ENCODE results near the gene GABRR2. TPM values are rescaled to one million over a fixed set of nuclear protein-coding genes. Genes with fewer than 3 reads are reported as not detected.

The GABRR2 gene
- total and polyA plus RNA-seq, 2 of the 4 experiments (the other 2 are of a cell fraction) = 0.26 TPM; not detected in 1

- no peak overlapping the region for H4K5ac ChIP-seq (ENCODE audit: low read depth, low read length)
- H4K20me1 ChIP-seq (ENCODE audit: insufficient read depth, low read length) = no peaks in the 10 kb centered on the region; the same call in 1 of the 2 replicates
- H2AK5ac ChIP-seq (ENCODE audit: low read depth, low read length) = no peak overlapping the region
- DNase-seq (no peak), ATAC-seq (ENCODE audit: low read depth) (no peak)
- no peak overlapping the region for H2AFZ ChIP-seq (replicated peaks; ENCODE audit: low read length, poor library complexity)
- H3K9me1 ChIP-seq (ENCODE audit: insufficient read depth, low read length) = no peaks in the 10 kb centered on the region
- H2BK20ac ChIP-seq (ENCODE audit: low read depth, low read length) = no peak overlapping the region
- no peaks in the 10 kb centered on the region for H3K4me1 ChIP-seq (ENCODE audit: control insufficient read depth, insufficient read depth, low read length)
- BruUV-seq (replicated peaks) = no TSS peak
- POLR2A ChIA-PET (ENCODE audit: unreplicated experiment) = no interaction called here
- H3K14ac ChIP-seq (replicated peaks; ENCODE audit: low read depth, low read length) = no peak overlapping the region
- no CpG with 5 or more reads among the region's 3 CpGs for WGBS, 2 experiments (ENCODE audit: extremely low coverage in 2 of 2, insufficient read length in 1 of 2)
- dilution Hi-C loops (cut with HindIII; ENCODE audit: low sequenced_read_pairs, unreplicated experiment) (no loop called here), in situ Hi-C loops (cut with MboI; ENCODE audit: low sequenced_read_pairs) (no loop called here), intact Hi-C loops (cut with micrococcal nuclease) (no loop called here)
- H2BK120ac ChIP-seq (ENCODE audit: low read depth, low read length) = no peak overlapping the region
- H2BK5ac ChIP-seq (ENCODE audit: low read depth, low read length, poor library complexity, severe bottlenecking) = no peak overlapping the region
- no peak for TF ChIP-seq SMC3 (IDR thresholded peaks at IDR 0.05; ENCODE audit: low read depth, low read length)
- TF ChIP-seq MXI1 (IDR thresholded peaks at IDR 0.05; ENCODE audit: borderline replicate concordance, low read depth, low read length) = no peak
- no peak for TF ChIP-seq CHD1 (IDR thresholded peaks at IDR 0.05; ENCODE audit: low read depth, low read length)
- TF ChIP-seq RFX5 (IDR thresholded peaks at IDR 0.05; ENCODE audit: low read depth, low read length) = no peak
- no peak for TF ChIP-seq USF2 (IDR thresholded peaks at IDR 0.05; ENCODE audit: low read depth, low read length)
- no peak for TF ChIP-seq MAZ (IDR thresholded peaks at IDR 0.05; ENCODE audit: borderline replicate concordance, low read depth, low read length)
- TF ChIP-seq RAD21 (IDR thresholded peaks at IDR 0.05; ENCODE audit: low read length) = no peak
- TF ChIP-seq NFE2L2 (IDR thresholded peaks at IDR 0.05; ENCODE audit: low read depth, low read length) = no peak
- no peak for TF ChIP-seq RCOR1 (IDR thresholded peaks at IDR 0.05; ENCODE audit: insufficient replicate concordance, low read length)
- TF ChIP-seq BHLHE40 (IDR thresholded peaks at IDR 0.05; ENCODE audit: low read depth, low read length) = no peak
- TF ChIP-seq ELK1 (IDR thresholded peaks at IDR 0.05; ENCODE audit: borderline replicate concordance, low read depth, low read length) = no peak
- TF ChIP-seq FOS (IDR thresholded peaks at IDR 0.05; ENCODE audit: low read depth, low read length) = no peak
- TF ChIP-seq CEBPB (IDR thresholded peaks at IDR 0.05; ENCODE audit: low read depth, low read length) = no peak
- TF ChIP-seq POLR2A (IDR thresholded peaks at IDR 0.05; ENCODE audit: low read depth, low read length) = no peak
- no peak for TF ChIP-seq MAFK (IDR thresholded peaks at IDR 0.05; ENCODE audit: low read depth, low read length)
- TF ChIP-seq, protein P1, sequence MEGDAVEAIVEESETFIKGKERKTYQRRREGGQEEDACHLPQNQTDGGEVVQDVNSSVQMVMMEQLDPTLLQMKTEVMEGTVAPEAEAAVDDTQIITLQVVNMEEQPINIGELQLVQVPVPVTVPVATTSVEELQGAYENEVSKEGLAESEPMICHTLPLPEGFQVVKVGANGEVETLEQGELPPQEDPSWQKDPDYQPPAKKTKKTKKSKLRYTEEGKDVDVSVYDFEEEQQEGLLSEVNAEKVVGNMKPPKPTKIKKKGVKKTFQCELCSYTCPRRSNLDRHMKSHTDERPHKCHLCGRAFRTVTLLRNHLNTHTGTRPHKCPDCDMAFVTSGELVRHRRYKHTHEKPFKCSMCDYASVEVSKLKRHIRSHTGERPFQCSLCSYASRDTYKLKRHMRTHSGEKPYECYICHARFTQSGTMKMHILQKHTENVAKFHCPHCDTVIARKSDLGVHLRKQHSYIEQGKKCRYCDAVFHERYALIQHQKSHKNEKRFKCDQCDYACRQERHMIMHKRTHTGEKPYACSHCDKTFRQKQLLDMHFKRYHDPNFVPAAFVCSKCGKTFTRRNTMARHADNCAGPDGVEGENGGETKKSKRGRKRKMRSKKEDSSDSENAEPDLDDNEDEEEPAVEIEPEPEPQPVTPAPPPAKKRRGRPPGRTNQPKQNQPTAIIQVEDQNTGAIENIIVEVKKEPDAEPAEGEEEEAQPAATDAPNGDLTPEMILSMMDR (conservative IDR thresholded peaks at IDR 0.05; ENCODE audit: low read depth, low read length) = no peak
- H3K9me3 ChIP-seq (ENCODE audit: control insufficient read depth, insufficient read depth, low read length) = no peaks in the 10 kb centered on the region
- H2AK9ac ChIP-seq (replicated peaks; ENCODE audit: low read depth, low read length, poor library complexity) = no peak overlapping the region
- H3K18ac ChIP-seq (ENCODE audit: low read depth, low read length) = no peak overlapping the region
- CTCF ChIA-PET = no interaction called here
- H3K4me3 ChIP-seq (ENCODE audit: insufficient read depth, low read depth, low read length) = no peak overlapping the region
- no peak overlapping the region for H3K56ac ChIP-seq (ENCODE audit: extremely low read depth, insufficient read depth, low read length)
- no peak overlapping the region for H3K23ac ChIP-seq (ENCODE audit: low read depth, low read length)
- H3K9ac ChIP-seq (ENCODE audit: low read depth, low read length) = no peak overlapping the region
- H3K36me3 ChIP-seq (ENCODE audit: control insufficient read depth, insufficient read depth, low read length) = no peaks in the 10 kb centered on the region
- H3K4ac ChIP-seq (ENCODE audit: low read depth, low read length) = no peak overlapping the region
- H3K27ac ChIP-seq (ENCODE audit: insufficient read depth, low read length) = no peak overlapping the region
- no peak overlapping the region for H2BK15ac ChIP-seq (ENCODE audit: low read depth, low read length)
- H4K8ac ChIP-seq (ENCODE audit: low read depth in 2 of 2, low read length in 2 of 2) = no peak overlapping the region
- no peak overlapping the region for H4K91ac ChIP-seq (ENCODE audit: insufficient read depth, low read depth, low read length)
- H3K4me2 ChIP-seq (ENCODE audit: low read depth, low read length) = no peak overlapping the region
- no peaks in the 10 kb centered on the region for H3K79me1 ChIP-seq (ENCODE audit: low read depth in 1 of 2, low read length in 2 of 2)
- peaks cover 25% of the 10 kb centered on the region for H3K27me3 ChIP-seq (ENCODE audit: control insufficient read depth, insufficient read depth, low read length)
Measured at GRCh38 chr6:89284081-89284480, 31.0 kb downstream of the GABRR2 start.

Data from IMR-90 (cell line).